ENCODE data around the gene ARHGAP32.
"Not testable (repeated sequence)": the region's sequence is repeated elsewhere in the genome, so short reads cannot be mapped to it uniquely, and the experiment has no call there.

DNA sequence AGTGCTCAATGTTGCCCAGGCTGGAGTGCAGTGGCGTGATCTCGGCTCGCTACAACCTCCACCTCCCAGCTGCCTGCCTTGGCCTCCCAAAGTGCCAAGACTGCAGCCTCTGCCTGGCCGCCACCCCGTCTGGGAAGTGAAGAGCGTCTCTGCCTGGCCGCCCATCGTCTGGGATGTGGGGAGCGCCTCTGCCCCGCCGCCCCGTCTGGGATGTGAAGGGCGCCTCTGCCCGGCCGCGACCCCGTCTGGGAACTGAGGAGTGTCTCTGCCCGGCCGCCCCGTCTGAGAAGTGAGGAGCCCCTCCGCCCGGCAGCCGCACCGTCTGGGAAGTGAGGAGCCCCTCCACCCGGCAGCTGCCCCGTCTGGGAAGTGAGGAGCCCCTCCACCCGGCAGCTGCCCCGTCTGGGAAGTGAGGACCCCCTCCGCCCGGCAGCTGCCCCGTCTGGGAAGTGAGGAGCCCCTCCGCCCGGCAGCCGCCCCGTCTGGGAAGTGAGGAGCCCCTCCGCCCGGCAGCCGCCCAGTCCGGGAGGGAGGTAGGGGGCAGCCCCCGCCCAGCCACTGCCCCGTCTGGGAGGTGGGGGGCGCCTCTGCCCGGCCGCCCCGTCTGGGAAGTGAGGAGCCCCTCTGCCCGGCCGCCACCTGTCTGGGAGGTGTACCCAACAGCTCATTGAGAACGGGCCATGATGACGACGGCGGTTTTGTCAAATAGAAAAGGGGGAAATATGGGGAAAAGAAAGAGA lies 63.1 kb downstream of the ARHGAP32 start:
- TF ChIP-seq, protein P1, sequence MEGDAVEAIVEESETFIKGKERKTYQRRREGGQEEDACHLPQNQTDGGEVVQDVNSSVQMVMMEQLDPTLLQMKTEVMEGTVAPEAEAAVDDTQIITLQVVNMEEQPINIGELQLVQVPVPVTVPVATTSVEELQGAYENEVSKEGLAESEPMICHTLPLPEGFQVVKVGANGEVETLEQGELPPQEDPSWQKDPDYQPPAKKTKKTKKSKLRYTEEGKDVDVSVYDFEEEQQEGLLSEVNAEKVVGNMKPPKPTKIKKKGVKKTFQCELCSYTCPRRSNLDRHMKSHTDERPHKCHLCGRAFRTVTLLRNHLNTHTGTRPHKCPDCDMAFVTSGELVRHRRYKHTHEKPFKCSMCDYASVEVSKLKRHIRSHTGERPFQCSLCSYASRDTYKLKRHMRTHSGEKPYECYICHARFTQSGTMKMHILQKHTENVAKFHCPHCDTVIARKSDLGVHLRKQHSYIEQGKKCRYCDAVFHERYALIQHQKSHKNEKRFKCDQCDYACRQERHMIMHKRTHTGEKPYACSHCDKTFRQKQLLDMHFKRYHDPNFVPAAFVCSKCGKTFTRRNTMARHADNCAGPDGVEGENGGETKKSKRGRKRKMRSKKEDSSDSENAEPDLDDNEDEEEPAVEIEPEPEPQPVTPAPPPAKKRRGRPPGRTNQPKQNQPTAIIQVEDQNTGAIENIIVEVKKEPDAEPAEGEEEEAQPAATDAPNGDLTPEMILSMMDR (IDR thresholded peaks at IDR 0.05): not testable (repeated sequence)
- not testable (repeated sequence) for TF ChIP-seq POLR2A (IDR thresholded peaks at IDR 0.05)

Measured in lower leg skin (tissue), 3 donors.